Measurements from ENCODE around the gene RASL11A. TPM values are rescaled to one million over a fixed set of nuclear protein-coding genes. Genes with fewer than 3 reads are reported as not detected.

The RASL11A gene
- total RNA-seq, 2 donors from 2014 or later, result 0.95 to 1.1 TPM

DNA sequence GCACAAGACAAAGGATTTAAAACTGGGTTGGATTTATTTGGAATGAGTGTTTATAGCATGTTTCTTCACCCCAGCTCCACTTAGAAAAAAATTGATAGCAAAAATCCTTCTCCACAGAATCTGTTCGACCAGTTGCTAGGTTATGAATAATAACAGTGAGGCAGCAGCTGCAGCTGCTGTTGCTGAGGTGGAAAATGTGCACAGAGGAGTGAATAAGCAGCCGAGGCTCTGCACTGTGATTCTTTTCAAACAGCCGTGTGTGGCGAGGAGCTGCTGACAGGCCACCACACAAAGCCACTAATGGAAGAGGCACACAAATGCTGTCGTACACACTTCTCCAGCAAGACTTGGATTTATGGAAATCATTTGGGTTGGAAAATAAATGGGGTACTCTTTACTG, 6.4 kb upstream of the RASL11A start:
- no peak overlapping the region for H3K4me3 Mint-ChIP-seq
- H3K9me3 Mint-ChIP-seq, result no peaks in the 10 kb centered on the region
- no peaks in the 10 kb centered on the region for H3K9me3 ChIP-seq (ENCODE audit: control insufficient read depth, low read length)
- H3K9ac ChIP-seq (ENCODE audit: extremely low read depth, low read length, poor library complexity, severe bottlenecking), result no peak overlapping the region
- H3K4me1 Mint-ChIP-seq, result no peaks in the 10 kb centered on the region
- peaks cover 21% of the 10 kb centered on the region for H3K27me3 Mint-ChIP-seq (ENCODE audit: insufficient read depth)
- peaks cover 3% of the 10 kb centered on the region for H3K27me3 ChIP-seq (ENCODE audit: control insufficient read depth, insufficient read depth, low read length, poor library complexity, severe bottlenecking)
- TF ChIP-seq, protein P1, sequence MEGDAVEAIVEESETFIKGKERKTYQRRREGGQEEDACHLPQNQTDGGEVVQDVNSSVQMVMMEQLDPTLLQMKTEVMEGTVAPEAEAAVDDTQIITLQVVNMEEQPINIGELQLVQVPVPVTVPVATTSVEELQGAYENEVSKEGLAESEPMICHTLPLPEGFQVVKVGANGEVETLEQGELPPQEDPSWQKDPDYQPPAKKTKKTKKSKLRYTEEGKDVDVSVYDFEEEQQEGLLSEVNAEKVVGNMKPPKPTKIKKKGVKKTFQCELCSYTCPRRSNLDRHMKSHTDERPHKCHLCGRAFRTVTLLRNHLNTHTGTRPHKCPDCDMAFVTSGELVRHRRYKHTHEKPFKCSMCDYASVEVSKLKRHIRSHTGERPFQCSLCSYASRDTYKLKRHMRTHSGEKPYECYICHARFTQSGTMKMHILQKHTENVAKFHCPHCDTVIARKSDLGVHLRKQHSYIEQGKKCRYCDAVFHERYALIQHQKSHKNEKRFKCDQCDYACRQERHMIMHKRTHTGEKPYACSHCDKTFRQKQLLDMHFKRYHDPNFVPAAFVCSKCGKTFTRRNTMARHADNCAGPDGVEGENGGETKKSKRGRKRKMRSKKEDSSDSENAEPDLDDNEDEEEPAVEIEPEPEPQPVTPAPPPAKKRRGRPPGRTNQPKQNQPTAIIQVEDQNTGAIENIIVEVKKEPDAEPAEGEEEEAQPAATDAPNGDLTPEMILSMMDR (conservative IDR thresholded peaks at IDR 0.05), result no peak
- peaks cover 16% of the 10 kb centered on the region for H3K36me3 ChIP-seq (ENCODE audit: control insufficient read depth, insufficient read depth, low read length)
- H3K27ac ChIP-seq (ENCODE audit: low read depth, low read length), result peak overlapping the region; percentile 68
- H3K4me1 ChIP-seq (ENCODE audit: control insufficient read depth, insufficient read depth, low read length), result no peaks in the 10 kb centered on the region
- DNase-seq, result no peak
- no peak overlapping the region for H3K4me3 ChIP-seq (ENCODE audit: low read length)
- H3K36me3 Mint-ChIP-seq (ENCODE audit: low read depth), result peaks cover 13% of the 10 kb centered on the region
- no peak overlapping the region for H3K27ac Mint-ChIP-seq
- WGBS, 2 experiments (ENCODE audit: insufficient coverage in 1 of 2, insufficient read length in 1 of 2), result 60 to 93% methylated on average over 1 to 5 of the region's 5 CpGs

- 81 to 100% methylated on average over 1 of the region's 1 CpG for WGBS, 2 experiments (ENCODE audit: insufficient coverage in 1 of 2, insufficient read length in 1 of 2)
- H3K27ac ChIP-seq (ENCODE audit: low read depth, low read length), result peak overlapping the region; percentile 68
- DNase-seq, result no peak
- H3K9ac ChIP-seq (ENCODE audit: extremely low read depth, low read length, poor library complexity, severe bottlenecking), result no peak overlapping the region
- H3K27ac Mint-ChIP-seq, result no peak overlapping the region
- no peaks in the 10 kb centered on the region for H3K4me1 ChIP-seq (ENCODE audit: control insufficient read depth, insufficient read depth, low read length)
- H3K4me3 ChIP-seq (ENCODE audit: low read length), result no peak overlapping the region
- no peaks in the 10 kb centered on the region for H3K4me1 Mint-ChIP-seq
- TF ChIP-seq, protein P1 (conservative IDR thresholded peaks at IDR 0.05), result no peak
- H3K4me3 Mint-ChIP-seq, result no peak overlapping the region
- H3K9me3 ChIP-seq (ENCODE audit: control insufficient read depth, low read length), result no peaks in the 10 kb centered on the region
- peaks cover 26% of the 10 kb centered on the region for H3K27me3 Mint-ChIP-seq (ENCODE audit: insufficient read depth)
- peaks cover 8% of the 10 kb centered on the region for H3K27me3 ChIP-seq (ENCODE audit: control insufficient read depth, insufficient read depth, low read length, poor library complexity, severe bottlenecking)
- H3K36me3 ChIP-seq (ENCODE audit: control insufficient read depth, insufficient read depth, low read length), result peaks cover 11% of the 10 kb centered on the region
- peaks cover 12% of the 10 kb centered on the region for H3K36me3 Mint-ChIP-seq (ENCODE audit: low read depth)
- no peaks in the 10 kb centered on the region for H3K9me3 Mint-ChIP-seq
Observed at GRCh38 chr13:27264648-27265047, 6.0 kb upstream of the RASL11A start.

GRCh38 chr13:27266917-27267316, 3.7 kb upstream of the RASL11A start:
- Histone ChIP-seq H3K9me3 (ENCODE audit: control insufficient read depth, low read length) (no peaks in the 10 kb centered on the region), H3K27ac (ENCODE audit: low read depth, low read length) (no peak overlapping the region), H3K27me3 (ENCODE audit: control insufficient read depth, insufficient read depth, low read length, poor library complexity, severe bottlenecking) (peaks cover 18% of the 10 kb centered on the region), H3K4me3 (ENCODE audit: low read length) (no peak overlapping the region), H3K9ac (ENCODE audit: extremely low read depth, low read length, poor library complexity, severe bottlenecking) (no peak overlapping the region), H3K36me3 (ENCODE audit: control insufficient read depth, insufficient read depth, low read length) (no peaks in the 10 kb centered on the region), H3K4me1 (ENCODE audit: control insufficient read depth, insufficient read depth, low read length) (no peaks in the 10 kb centered on the region)
- H3K36me3 Mint-ChIP-seq (ENCODE audit: low read depth), result peaks cover 7% of the 10 kb centered on the region
- no peak for DNase-seq
- TF ChIP-seq, protein P1 (conservative IDR thresholded peaks at IDR 0.05), result no peak
- peaks cover 42% of the 10 kb centered on the region for H3K27me3 Mint-ChIP-seq (ENCODE audit: insufficient read depth)
- no peak overlapping the region for H3K27ac Mint-ChIP-seq
- no peaks in the 10 kb centered on the region for H3K9me3 Mint-ChIP-seq
- H3K4me3 Mint-ChIP-seq, result no peak overlapping the region
- 89 to 94% methylated on average over 2 of the region's 2 CpGs for WGBS, 2 experiments (ENCODE audit: insufficient coverage in 1 of 2, insufficient read length in 1 of 2)
- peaks cover 7% of the 10 kb centered on the region for H3K4me1 Mint-ChIP-seq

All from endodermal cell (in vitro differentiated cells).